SK-N-SH treated with all-trans-retinoic acid at 6 μM for 48 hours (cell line): Measurements from ENCODE around the gene MAPK4.

Experiments
- ATAC-seq: fragments of 200-7000 bp; cut with Tn5 transposase; 3 replicates; pipeline ENCODE4 v1.9.1; 2020; ENCODE audit warnings: mild to moderate bottlenecking, moderate library complexity
- ARNTL ChIP-seq: fragments of 450-650 bp; formaldehyde crosslinking; IDR thresholded peaks from 2 replicates; pipeline ENCODE4 v1.5.0; 2020; ENCODE audit warnings: low read depth, mild to moderate bottlenecking, moderate library complexity, borderline replicate concordance
- BACH2 ChIP-seq: fragments of 250-450 bp; sonication (Bioruptor Pico); IDR thresholded peaks from 2 replicates; pipeline ENCODE4 v1.9.0; 2021; ENCODE audit warnings: mild to moderate bottlenecking, borderline replicate concordance
- CSDC2 ChIP-seq: fragments of 250-450 bp; sonication (Bioruptor Pico); IDR thresholded peaks from 2 replicates; pipeline ENCODE4 v1.5.0; 2020; ENCODE audit warnings: mild to moderate bottlenecking, moderate library complexity
- ISL1 ChIP-seq: fragments of 250-450 bp; sonication (Bioruptor Pico); IDR thresholded peaks from 2 replicates; pipeline ENCODE4 v2.1.2; 2022; ENCODE audit warnings: mild to moderate bottlenecking, moderate library complexity
- OSR1 ChIP-seq: fragments of 250-450 bp; sonication (Bioruptor Pico); IDR thresholded peaks from 2 replicates; pipeline ENCODE4 v1.8.0; 2022; ENCODE audit warnings: moderate library complexity, mild to moderate bottlenecking, inconsistent platforms
- PATZ1 ChIP-seq: fragments of 250-450 bp; sonication (Bioruptor Pico); IDR thresholded peaks from 2 replicates; pipeline ENCODE4 v1.8.0; 2020; ENCODE audit warnings: mild to moderate bottlenecking, moderate library complexity, borderline replicate concordance
- POU6F1 ChIP-seq: fragments of 250-450 bp; sonication (Bioruptor Pico); IDR thresholded peaks from 2 replicates; pipeline ENCODE4 v1.8.0; 2021; ENCODE audit warnings: low read depth, mild to moderate bottlenecking, moderate library complexity, borderline replicate concordance
- PPARA ChIP-seq: fragments of 250-450 bp; sonication (Bioruptor Pico); IDR thresholded peaks from 2 replicates; pipeline ENCODE4 v1.5.0; 2020; ENCODE audit warnings: mild to moderate bottlenecking, borderline replicate concordance
- RARB ChIP-seq: fragments of 250-450 bp; sonication (Bioruptor Pico); IDR thresholded peaks from 2 replicates; pipeline ENCODE4 v1.8.0; 2021; ENCODE audit warnings: mild to moderate bottlenecking, moderate library complexity
- SNAI2 ChIP-seq: fragments of 250-450 bp; sonication (Bioruptor Pico); IDR thresholded peaks from 2 replicates; pipeline ENCODE4 v1.5.0; 2020; ENCODE audit warnings: mild to moderate bottlenecking, moderate library complexity
- TCF4 ChIP-seq: fragments of 250-450 bp; sonication (Bioruptor Pico); IDR thresholded peaks from 2 replicates; pipeline ENCODE4 v1.8.0; 2021; ENCODE audit warnings: mild to moderate bottlenecking, moderate library complexity, borderline replicate concordance
- TOX ChIP-seq: fragments of 250-450 bp; sonication (Bioruptor Pico); IDR thresholded peaks from 2 replicates; pipeline ENCODE4 v1.8.0; 2021; ENCODE audit warnings: mild to moderate bottlenecking, moderate library complexity, borderline replicate concordance
- ZC3H10 ChIP-seq: fragments of 250-450 bp; sonication (Bioruptor Pico); IDR thresholded peaks from 2 replicates; pipeline ENCODE4 v1.5.1; 2021; ENCODE audit warnings: mild to moderate bottlenecking, moderate library complexity
- ZFP3 ChIP-seq: fragments of 250-450 bp; sonication (Bioruptor Pico); IDR thresholded peaks from 2 replicates; pipeline ENCODE4 v1.5.0; 2020; ENCODE audit warnings: mild to moderate bottlenecking, moderate library complexity
- ZFP30 ChIP-seq: fragments of 450-650 bp; formaldehyde crosslinking; IDR thresholded peaks from 2 replicates; pipeline ENCODE4 v1.5.0; 2022; ENCODE audit warnings: mild to moderate bottlenecking, moderate library complexity
- ZNF70 ChIP-seq: fragments of 450-650 bp; formaldehyde crosslinking; IDR thresholded peaks from 2 replicates; pipeline ENCODE4 v1.5.0; 2020; ENCODE audit warnings: mild to moderate bottlenecking, moderate library complexity
- TF ChIP-seq, protein P1 (sequence below): fragments of 250-450 bp; sonication (Bioruptor Pico); IDR thresholded peaks from 2 replicates; pipeline ENCODE4 v1.5.1; 2020; ENCODE audit warnings: low read depth, mild to moderate bottlenecking, moderate library complexity
- TF ChIP-seq, protein P2 (sequence below): fragments of 250-450 bp; sonication (Bioruptor Pico); IDR thresholded peaks from 2 replicates; pipeline ENCODE4 v1.5.0; 2020; ENCODE audit warnings: mild to moderate bottlenecking, moderate library complexity
- TF ChIP-seq, protein P3 (sequence below): fragments of 250-450 bp; sonication (Bioruptor Pico); IDR thresholded peaks from 2 replicates; pipeline ENCODE4 v1.5.1; 2021; ENCODE audit warnings: mild to moderate bottlenecking, moderate library complexity

Gene MAPK4

DNA sequence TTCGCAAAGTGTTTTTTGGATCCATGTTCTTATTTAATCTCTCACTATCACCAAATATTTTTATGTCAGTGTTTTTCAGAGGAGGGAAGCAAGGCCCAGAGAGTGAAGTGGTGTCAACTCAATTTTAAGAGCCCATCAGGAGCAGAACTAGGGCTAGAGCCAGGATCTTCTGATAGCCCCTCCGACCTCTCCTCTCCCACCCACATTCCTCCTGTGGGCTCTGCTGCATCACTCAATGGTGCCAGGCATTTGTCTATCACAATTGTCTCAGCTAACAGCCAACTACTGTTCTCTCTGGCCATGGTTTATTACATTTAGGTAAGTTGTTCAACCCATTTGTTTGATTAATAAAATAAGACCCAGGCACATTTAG is 68.6 kb downstream of the MAPK4 start:
- TF ChIP-seq, protein P1, sequence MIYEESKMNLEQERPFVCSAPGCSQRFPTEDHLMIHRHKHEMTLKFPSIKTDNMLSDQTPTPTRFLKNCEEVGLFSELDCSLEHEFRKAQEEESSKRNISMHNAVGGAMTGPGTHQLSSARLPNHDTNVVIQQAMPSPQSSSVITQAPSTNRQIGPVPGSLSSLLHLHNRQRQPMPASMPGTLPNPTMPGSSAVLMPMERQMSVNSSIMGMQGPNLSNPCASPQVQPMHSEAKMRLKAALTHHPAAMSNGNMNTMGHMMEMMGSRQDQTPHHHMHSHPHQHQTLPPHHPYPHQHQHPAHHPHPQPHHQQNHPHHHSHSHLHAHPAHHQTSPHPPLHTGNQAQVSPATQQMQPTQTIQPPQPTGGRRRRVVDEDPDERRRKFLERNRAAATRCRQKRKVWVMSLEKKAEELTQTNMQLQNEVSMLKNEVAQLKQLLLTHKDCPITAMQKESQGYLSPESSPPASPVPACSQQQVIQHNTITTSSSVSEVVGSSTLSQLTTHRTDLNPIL (CRISPR knock-in tag) = no peak
- TF ChIP-seq ZFP30 (no peak), PPARA (no peak), POU6F1 (CRISPR knock-in tag) (no peak), SNAI2 (CRISPR knock-in tag) (no peak), ZFP3 (CRISPR knock-in tag) (no peak)
- no peak for ATAC-seq

DNA sequence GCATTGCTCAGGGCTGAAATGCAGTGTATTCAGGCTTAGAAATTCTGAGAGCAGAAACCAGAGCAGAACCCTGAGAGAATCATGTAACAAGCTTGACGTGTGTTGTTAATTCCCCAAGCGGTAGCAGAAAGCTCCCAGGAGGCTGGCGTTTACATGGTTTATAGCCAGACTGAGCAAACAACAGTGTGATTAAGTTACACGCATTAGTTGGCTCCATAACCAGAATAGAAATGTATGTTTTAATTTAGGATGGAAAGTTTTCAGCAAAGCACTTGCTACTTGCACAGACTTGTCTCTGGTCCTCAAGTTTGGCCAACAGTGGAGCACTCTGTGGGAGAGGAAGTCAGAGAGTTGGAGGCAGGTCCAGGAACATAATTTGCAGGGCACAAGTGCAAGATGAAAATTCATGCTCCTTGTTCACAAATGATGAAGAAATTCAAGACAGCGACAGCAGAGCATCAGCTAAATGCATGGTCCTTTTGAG is 69.3 kb downstream of the MAPK4 start:
- ATAC-seq = no peak
- TF ChIP-seq ARNTL (CRISPR knock-in tag) (no peak), TCF4 (no peak), RARB (CRISPR knock-in tag) (no peak), CSDC2 (no peak), TOX (CRISPR knock-in tag) (no peak), PATZ1 (CRISPR knock-in tag) (no peak), ZFP3 (CRISPR knock-in tag) (no peak)

DNA sequence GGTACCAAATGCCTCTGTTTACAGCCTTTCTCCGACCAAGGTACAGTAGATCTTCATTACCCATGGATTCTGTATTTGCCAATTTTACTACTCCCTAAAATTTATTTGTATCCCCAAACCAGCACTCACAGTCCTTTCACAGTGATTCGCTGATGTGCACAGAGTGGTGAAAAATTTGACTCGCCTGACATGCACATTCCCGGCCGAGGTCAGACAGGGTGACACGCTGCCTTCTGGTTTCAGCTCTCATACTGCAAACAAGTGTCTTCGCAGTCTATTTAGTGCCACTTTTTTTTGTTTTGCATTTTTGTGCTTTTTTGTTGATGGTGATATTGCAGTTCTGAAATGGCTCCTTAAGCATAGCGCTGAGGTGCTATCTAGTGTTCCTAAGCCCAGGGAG is 71.0 kb downstream of the MAPK4 start:
- TF ChIP-seq ZC3H10 (CRISPR knock-in tag) = no peak
- ATAC-seq = no peak

DNA sequence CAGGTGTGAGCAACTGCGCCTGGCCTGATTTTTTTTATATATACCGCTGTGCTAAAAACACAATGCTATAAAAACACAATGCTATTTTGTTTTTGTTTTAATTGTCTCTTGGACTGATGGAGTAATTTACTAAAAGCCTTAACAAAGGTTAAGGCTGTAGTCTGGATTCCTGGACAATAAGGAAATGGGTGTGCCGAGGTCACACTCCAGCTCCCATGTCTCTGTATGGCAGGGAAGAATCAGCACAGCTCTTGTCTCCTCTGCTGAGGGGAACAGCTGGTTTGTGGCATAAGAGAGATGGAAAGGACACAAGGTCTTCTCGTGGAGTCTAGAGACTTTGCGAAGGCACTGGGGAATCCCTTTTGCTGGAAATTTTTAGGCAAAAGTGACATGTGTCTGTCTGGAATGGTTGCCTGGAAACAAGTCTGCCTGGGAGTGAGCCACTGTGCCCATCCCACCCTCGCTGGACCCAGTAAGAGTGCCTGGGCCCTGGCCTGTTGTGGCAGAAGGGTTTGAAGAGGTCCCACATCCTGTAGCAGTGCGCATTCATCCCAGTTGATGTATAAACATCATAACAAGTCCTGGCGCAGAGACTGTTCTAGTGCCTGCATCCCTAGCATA is 73.1 kb downstream of the MAPK4 start:
- TF ChIP-seq, protein P2, sequence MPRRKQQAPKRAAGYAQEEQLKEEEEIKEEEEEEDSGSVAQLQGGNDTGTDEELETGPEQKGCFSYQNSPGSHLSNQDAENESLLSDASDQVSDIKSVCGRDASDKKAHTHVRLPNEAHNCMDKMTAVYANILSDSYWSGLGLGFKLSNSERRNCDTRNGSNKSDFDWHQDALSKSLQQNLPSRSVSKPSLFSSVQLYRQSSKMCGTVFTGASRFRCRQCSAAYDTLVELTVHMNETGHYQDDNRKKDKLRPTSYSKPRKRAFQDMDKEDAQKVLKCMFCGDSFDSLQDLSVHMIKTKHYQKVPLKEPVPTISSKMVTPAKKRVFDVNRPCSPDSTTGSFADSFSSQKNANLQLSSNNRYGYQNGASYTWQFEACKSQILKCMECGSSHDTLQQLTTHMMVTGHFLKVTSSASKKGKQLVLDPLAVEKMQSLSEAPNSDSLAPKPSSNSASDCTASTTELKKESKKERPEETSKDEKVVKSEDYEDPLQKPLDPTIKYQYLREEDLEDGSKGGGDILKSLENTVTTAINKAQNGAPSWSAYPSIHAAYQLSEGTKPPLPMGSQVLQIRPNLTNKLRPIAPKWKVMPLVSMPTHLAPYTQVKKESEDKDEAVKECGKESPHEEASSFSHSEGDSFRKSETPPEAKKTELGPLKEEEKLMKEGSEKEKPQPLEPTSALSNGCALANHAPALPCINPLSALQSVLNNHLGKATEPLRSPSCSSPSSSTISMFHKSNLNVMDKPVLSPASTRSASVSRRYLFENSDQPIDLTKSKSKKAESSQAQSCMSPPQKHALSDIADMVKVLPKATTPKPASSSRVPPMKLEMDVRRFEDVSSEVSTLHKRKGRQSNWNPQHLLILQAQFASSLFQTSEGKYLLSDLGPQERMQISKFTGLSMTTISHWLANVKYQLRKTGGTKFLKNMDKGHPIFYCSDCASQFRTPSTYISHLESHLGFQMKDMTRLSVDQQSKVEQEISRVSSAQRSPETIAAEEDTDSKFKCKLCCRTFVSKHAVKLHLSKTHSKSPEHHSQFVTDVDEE = no peak
- no peak for TF ChIP-seq ZFP30
- no peak for ATAC-seq

DNA sequence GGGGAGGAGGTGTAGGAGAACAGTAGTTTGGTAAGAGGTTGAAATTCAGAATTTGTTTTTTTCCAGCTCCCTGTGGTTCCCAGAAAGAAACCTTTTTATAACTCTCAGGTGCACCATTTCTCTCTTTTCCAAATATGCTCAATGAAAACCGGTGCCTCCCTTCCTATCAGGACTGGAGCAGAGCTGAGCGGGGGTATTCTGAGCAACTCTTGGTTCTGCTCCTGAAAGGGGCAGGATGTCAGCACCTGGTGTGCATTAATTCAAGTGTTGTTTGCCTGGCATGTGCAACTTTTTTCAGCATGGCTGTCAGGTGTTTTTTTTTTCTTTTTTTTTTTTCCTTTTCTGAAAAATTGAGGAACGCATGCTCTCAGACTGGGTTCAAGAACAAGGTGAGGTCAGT is 74.1 kb downstream of the MAPK4 start:
- ATAC-seq = no peak

More for the DNA sequence above, 74.1 kb downstream of the MAPK4 start:
- TF ChIP-seq OSR1 (CRISPR knock-in tag) (no peak), PPARA (no peak), POU6F1 (CRISPR knock-in tag) (no peak), BACH2 (CRISPR knock-in tag) (no peak), ZNF70 (no peak), TOX (CRISPR knock-in tag) (no peak), ZFP3 (CRISPR knock-in tag) (no peak), ISL1 (CRISPR knock-in tag) (no peak)
- TF ChIP-seq, protein P3, sequence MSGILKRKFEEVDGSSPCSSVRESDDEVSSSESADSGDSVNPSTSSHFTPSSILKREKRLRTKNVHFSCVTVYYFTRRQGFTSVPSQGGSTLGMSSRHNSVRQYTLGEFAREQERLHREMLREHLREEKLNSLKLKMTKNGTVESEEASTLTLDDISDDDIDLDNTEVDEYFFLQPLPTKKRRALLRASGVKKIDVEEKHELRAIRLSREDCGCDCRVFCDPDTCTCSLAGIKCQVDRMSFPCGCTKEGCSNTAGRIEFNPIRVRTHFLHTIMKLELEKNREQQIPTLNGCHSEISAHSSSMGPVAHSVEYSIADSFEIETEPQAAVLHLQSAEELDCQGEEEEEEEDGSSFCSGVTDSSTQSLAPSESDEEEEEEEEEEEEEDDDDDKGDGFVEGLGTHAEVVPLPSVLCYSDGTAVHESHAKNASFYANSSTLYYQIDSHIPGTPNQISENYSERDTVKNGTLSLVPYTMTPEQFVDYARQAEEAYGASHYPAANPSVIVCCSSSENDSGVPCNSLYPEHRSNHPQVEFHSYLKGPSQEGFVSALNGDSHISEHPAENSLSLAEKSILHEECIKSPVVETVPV = no peak
- TF ChIP-seq, protein P1 (CRISPR knock-in tag) = no peak
- TF ChIP-seq, protein P2 = no peak
- TF ChIP-seq, all 23 proteins: peak for 0
